Glomerular visceral epithelial cell (primary cell): ENCODE data around the gene TACC2.

Experiments
- DNase-seq: peaks from one replicate; pipeline ENCODE4 v3.0.0-alpha.2; 2016; ENCODE audit errors: extremely low spot score

Gene TACC2

DNA sequence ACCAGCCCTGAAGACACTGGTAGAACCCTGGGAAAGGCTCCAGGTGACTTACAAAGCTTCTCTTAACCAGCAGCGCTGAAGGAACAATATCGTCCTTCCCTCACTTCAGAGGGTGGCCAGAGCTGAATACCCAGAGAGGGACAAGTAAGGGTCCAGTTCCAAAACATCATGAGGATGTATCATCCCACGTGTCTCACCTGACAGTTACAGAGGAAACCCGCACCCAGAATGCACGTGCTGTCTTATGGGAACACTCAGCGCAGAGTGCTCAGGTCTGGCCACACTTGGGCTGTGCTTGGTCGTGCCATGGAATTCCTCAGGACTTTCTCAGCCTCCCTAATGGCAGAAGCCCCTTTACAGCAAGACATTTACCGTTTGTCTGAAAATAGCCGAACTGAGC, 235.2 kb downstream of the TACC2 start:
- no peak for DNase-seq

DNA sequence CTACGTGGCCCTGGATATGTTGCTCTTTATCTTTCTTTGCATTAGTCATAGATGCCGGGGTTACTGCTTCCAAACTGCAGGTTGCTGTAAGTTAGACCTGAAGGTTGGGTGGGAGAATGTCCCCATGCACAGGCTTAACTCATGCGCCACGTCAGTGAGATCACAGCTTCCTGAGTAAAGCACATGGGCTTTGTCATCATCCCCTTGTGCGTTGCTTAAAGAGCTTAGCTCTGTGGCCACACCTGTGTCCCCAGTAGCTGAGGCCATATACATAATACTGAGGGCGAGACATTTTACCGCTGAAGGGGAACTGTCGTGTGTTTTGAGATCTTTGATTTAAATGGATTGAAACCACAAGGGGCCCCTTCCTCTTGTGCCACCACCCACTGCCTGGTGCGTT, 236.4 kb downstream of the TACC2 start:
- DNase-seq = no peak

DNA sequence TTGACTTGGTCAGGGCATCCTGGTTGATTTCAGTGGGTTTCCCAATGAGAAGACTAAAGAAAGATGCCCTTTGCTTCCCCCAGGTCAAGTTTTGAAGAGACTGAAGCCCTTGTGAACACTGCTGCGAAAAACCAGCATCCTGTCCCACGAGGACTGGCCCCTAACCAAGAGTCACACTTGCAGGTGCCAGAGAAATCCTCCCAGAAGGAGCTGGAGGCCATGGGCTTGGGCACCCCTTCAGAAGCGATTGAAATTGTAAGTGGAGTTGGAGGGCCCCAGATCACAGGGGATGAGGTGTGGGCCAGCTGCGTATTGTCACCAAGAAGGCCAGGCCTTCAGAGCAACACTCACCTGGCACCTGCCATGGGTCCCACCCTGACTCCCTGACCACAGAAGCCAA, 238.8 kb downstream of the TACC2 start:
- DNase-seq = no peak

DNA sequence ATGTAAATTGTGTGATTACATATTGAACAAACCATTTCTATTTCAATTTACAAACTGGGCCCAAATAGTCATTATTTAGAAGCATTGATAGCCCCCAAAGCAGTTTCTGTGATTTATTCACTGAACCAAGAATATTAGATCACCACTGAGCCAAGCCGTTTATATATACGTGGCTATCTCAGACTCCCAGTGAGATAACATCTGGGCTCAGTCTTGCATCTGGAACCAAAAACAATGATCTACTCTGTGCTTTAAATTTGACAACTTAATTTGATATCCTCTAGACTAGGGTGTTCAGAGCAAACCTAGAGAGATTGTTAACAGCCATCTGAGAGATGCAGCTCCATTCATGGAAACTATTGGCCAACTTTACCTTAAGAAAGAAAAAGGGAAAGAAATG, 240.7 kb downstream of the TACC2 start:
- no peak for DNase-seq

DNA sequence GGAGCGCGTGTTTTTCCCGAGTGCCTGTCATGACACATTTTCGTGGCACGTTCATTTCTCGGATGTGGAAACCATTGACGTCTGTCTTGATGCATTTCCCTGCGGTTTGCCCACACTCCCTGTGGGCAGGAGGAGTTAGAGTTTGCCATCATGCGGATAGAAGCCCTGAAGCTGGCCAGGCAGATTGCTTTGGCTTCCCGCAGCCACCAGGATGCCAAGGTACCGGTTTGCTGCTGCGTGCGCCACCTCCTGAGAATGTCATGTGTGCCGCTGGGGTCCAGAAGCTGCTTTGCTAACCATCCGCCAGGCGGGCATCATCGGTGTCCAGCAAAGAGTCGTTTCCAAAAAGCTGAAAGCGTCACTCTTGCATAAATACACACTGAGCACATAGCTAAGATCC, 241.3 kb downstream of the TACC2 start:
- no peak for DNase-seq

DNA sequence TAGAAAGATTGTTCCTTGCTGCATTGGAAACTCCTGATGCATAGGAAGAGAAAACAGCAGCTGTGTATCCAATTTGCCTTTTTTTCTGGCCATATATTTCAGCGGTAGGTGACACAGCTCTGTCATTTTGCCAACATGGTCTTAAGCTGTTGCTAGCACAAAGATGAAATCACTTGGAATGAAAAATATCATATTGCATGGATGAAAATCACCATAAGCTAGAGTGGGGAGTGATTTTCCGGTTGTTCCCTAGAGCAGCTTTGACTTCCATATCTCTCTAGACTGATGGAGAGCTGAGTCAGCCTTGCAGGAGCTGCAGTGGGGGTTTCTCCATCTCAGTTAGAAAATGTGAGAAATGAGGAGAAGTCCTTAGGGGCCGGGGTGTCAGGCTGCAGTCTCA, 243.8 kb downstream of the TACC2 start:
- no peak for DNase-seq

DNA sequence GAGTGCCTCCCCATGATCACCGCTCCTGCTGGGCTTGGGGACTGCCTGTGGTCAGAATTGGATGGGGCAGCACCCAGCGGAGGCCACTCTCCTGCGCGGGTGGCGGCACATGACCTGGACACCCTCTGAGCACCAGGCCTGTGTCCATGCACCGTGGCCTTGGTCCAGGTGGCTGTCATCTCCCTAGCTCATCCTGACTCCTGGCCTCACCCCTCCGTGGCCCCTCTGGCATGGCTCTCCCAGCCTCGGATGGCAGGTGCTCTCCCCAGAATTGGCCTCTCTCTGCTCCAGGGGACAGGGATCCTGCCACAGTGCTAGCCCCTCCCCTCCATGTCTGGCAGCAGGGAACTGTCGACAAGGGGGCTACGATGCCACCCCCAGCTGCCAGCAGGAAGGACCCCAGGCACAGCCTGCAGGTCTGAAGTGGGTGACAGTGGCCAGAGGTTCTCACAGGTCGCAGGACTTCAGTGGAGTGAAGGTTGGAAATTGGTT, 244.9 kb downstream of the TACC2 start:
- no peak for DNase-seq

DNA sequence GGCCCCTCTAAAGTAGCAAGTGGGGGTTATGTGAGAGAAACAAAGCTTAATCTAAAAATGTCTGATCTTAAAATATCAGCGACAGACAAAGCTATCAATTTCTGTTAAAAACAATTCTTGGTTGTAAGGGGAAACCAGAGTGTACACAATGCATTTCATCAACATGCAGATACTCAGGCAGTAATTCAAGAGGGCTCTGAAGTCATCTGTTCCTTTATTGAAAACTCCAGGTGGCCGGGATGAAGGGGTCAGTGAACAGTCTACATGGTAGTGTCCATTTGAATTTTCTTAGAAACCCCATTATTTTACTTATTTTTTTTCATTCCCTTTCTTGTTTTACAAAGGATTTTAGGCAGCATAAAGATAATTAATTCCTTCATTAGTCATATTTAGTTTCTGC, 245.5 kb downstream of the TACC2 start:
- DNase-seq = no peak

DNA sequence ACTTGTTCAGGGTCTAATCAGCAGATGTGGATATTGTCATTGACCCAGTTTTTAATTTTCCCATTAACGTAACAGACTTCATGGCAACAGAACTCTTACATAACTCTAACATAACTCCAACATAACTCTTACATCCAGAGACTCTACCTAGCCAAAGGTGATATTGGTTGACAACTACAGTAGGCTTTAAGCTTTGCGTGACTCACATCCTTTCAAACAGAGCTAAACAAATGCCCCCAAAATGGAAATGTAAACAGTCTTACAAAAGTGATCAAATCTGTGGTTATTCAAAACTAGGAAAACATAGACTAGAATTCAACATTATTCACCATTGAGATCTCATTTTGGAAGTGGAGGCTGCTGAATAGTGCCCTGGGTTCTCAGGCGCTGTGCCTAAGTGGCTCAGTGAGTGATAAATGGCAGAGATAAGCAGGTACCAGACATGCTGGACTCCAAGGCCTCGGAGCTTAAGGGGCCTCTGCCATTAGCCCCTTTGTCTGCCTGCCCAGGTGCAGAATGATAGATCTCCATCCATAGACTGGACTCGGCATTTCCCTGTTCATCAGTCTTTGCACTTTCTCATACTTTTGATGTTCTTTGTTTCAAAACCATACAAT, 247.8 kb downstream of the TACC2 start:
- no peak for DNase-seq

DNA sequence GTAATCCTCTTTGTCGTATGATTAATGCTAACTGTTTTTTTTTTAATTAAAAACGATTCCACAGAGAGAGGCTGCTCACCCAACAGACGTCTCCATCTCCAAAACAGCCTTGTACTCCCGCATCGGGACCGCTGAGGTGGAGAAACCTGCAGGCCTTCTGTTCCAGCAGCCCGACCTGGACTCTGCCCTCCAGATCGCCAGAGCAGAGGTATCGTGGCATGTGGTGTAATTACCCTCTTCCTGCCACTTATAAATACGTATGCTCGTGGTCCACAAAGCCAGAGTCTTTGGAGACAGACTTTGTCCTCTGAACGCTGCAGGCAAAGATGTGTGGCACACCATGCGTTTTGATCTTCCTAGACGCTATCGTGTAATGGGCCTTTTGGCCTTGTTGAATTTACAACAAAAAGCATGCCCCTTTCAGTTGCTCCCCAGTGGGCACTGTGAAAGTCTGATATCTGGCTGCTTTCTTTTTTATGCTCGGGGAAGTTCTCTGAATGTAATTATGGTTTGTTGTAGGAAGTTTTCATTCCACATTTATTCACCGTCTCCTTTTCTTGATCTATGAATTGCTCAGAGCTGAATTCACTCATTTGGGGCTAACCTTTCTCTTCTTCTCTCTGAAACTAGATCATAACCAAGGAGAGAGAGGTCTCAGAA, 248.5 kb downstream of the TACC2 start:
- no peak for DNase-seq

DNA sequence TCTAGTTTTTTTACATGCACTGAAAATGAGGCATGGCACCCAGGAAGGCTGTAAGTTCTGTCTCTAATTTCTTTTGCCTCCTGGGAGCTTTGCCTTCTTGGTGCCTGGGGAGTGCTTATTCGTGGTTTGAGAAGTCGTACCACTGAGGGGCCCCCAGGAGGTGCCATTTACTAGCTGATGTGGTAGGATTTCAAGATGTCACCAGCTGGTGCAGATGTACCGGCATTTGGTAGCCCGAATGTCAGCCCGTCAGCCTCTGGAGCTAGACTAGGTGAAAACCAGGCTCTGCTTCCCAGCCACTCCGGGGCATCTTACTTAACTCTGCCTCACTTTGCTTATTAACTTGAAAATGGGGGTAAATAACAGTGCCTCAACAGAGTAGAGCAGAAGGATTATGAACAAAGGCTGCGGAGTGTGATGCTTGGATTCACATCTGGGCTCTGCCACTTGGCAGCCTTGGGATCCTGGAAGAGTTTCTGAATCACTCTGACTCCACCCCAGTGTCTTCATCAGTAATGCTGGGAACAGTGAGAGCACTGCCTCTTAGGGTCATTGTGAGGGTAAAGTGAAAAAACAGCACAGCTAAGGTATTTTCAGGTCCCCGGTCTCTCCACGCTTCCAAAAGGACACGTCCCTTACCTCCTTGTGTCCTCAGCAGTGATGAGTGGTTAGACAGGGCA, 250.8 kb downstream of the TACC2 start:
- DNase-seq = no peak

DNA sequence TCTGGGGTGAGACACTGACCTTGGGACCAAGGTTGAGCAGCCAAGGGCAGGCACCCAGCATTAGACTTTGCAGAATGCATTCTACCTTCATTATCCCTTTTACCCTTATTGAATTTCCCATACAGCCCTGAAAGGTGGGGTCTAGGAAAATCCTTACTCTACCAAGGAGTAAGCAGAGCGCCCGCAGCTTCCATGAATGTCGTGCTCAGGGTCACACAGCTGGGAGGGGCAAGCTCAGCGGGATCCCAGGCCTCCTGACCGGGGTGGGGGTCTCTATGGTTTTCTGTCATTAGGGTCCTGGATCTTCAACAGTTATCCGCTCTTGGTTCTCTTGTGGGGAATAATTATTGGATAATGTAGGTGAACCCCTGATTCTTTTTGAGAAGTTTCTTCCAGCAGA, 251.4 kb downstream of the TACC2 start:
- DNase-seq = no peak

DNA sequence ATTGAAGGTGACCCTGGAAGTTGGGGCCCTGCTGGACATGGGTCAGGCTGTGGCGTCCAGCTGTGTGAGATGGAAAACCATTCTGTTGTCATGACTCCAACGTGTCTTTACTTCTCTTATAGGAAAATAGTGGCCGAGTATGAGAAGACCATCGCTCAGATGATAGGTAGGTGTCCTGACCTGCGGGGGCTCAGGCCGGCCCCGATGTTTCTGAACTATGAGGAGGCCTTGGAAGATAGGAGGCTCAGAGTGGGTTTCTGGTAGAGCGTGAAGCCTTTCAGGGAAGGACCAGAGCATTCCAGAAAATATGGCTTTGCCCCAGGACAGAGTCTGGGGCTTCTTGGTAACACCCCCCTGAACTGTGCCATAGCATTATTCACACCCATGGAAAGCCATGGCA, 252.9 kb downstream of the TACC2 start:
- no peak for DNase-seq

DNA sequence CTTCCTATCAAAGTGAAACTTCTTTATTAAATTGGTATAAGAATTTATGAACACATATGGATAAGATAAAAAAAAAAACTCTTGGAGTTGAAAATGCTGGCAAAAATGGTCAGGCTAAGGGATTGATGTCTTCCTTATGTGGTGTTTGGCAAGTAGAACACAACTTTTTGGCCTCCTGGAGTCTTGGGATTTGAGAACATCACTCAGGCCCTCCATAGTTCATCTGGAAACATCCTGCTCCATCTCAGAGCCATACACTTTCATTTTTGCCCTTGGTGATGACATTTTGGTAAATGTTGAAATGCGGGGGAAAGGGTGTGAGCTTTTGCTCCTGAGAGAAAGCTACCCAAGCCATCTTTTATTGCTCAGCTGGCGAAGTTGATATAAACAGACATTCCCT, 254.6 kb downstream of the TACC2 start:
- no peak for DNase-seq

DNA sequence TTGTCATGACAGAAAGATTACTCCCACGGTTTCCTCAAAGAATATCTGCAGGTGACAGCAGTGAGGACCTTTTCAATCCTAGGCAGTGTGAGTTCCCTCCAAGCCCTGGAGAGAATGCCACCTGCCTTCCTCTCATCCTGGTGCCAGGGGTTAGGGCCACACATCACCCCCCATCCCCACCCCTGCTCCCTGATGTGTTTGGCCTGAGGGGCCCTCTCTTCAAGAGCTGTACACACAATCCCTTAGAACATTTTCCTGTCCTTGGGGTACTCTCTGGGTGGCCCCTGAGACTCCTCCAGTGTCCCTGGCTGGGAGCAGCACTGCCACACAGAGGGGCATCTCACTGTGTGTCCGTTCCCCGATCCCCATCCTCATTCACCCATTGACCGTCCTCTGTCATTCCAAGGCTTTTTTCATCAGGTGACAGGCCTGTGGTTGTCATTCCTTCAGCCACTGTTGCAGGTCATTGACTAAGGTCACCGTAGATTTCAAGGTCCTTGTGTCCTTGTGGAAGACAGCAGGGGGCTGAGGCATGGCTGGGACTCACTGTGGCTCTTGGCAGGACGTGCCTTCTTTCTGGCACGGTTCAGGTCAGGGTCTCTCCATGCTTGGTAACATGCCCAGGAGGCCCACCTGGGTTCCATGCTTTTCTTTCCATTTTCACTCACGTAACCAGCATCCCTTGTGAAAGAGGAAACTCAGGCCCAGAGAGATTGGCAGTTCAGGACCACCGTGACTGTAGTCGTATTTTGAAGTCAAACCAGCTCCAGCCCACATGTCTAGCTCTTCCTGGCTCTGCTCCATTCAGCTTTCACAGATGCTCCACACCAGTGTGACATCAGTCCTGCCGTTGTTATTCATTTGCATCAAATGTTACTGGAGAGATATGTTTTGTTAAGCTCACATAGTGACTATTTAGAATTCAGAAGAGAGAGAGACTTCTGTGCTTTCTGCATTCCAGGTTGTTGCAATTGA, 255.3 kb downstream of the TACC2 start:
- no peak for DNase-seq

DNA sequence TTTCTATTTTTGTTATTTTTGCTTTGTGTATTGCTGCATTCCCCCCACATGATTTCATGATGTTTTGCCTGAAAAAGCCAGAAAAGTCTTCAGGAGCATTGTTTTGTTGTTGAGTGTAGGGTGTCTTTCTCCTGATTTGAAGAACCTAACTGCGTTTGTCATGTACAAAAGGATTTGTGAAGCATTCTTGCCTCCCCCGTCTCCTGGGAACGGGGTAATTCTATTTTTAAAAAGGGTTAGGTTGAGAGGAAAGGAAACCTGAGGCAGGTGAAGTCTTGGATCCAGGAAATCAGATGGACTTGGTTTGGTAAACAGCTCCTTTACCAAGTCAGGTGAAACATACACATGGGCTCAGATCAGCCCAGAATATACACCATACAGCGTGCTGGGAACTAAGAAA, 256.2 kb downstream of the TACC2 start:
- no peak for DNase-seq

DNA sequence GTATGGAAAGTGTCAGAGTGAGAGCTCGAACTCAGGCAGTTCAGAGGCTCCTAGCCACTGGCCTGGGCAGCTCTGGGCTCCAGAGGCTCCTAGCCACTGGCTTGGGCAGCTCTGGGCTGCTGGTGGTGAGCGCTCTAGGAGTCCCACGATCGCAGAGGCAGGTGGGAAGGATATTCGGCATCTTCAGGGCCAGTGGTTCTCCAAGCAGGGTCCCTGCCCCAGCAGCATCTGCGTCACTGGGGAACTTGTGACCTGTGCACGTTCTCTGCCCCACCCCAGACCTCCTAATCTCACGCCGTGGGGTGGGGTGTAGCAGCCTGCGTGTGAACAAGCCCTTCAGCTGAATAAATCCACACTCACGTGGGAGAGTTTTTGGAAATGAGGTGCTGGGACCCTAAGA, 256.9 kb downstream of the TACC2 start:
- DNase-seq = no peak

DNA sequence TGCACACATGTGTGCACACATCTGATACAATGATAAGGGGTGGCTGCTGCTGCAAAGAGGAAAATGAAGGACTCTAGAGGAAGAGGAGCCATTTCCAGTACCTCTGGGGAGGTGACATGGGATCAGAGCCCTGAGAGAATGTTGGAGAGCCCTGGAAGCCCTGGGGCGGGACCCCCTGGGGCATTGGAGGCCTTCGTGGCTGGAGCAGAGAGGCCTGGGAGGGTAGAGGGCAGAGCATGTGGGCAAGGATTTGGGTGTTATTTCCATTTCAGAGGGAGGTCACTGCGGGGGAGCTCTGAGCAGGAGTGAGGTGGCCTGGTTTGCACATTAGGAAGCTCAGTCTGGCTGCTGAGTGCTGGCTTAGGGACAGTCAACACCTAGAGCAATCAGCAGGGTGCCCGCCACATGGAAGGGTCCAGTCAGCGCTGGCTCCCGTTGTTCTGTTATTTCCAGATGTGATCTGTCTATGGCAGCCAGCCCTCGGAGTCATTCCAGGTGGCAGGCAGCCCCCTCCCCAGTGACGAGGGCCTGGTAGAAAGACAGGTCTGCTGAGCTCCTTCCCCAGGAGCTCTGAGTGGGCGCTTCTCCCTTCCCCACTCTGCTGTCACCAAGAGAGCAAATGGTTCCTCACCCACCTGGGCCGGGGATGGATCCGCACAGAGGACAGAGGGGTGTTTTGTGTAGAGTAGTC, 258.0 kb downstream of the TACC2 start:
- no peak for DNase-seq

DNA sequence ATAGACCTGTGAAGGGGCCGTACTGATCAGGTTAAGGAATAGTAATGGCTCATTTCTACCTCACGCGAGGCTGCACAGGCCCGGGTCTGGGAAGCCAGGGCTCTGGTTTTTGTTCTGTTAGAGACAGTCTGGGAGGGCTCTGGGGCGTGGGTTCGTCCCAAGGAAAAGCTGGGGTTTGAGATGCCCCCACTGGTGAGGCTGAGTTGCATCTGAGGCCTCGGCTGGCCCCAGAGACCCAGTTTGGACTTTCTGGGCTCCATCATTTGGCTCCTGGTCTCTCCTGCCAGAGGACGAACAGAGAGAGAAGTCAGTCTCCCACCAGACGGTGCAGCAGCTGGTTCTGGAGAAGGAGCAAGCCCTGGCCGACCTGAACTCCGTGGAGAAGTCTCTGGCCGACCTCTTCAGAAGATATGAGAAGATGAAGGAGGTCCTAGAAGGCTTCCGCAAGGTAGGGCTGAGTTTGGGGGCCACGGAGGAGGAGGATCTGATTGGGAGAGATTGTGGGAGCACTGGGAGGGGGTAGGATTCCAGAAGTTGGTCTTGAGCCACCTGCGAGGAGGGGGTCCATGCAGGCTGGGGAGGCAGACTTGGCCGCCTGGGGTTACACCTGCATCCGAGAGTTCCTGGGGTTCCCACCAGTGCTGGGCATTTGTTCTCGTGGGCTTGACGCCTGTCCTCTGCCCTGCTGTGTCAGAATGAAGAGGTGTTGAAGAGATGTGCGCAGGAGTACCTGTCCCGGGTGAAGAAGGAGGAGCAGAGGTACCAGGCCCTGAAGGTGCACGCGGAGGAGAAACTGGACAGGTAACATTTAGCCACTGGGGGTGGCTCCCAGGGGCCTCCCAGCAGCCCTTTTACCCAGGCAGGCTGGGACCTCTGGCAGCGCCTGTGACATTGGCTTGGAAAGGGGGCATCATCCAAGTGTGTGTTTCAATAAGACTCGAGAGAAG, 259.7 kb downstream of the TACC2 start:
- DNase-seq = no peak

DNA sequence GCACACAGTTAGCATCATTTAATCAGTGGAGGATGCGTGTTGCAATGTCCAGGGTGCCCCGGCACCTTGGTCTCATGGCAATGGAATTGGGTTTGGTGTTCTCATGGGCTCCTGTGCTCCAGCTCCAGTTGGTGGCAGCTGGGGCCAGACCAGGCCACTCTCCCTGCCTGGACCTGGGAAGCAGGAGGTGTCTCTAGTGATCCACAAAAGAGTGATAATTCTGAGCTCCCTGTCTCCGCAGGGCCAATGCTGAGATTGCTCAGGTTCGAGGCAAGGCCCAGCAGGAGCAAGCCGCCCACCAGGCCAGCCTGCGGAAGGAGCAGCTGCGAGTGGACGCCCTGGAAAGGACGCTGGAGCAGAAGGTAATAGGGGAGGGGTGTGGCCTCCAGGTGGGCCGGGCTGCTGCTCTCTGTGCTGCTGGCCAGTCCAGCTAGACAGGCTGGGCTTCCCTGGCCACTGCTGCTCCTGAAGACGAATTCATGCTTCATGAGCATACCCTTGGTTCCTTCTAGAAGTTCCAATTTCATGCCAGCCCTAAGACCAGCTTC, 260.4 kb downstream of the TACC2 start:
- no peak for DNase-seq
